HG03520 (cell line): ENCODE measurements around the gene TMIGD3.
"Not testable (repeated sequence)": the region's sequence is repeated elsewhere in the genome, so short reads cannot be mapped to it uniquely, and the experiment has no call there.

Source experiments
- ATAC-seq: cut with Tn5 transposase; IDR thresholded peaks from one replicate; pipeline ENCODE4 v1.9.1; 2021; ENCODE audit warnings: mild to moderate bottlenecking, moderate library complexity; ENCODE audit not compliant: unreplicated experiment

The TMIGD3 gene

DNA sequence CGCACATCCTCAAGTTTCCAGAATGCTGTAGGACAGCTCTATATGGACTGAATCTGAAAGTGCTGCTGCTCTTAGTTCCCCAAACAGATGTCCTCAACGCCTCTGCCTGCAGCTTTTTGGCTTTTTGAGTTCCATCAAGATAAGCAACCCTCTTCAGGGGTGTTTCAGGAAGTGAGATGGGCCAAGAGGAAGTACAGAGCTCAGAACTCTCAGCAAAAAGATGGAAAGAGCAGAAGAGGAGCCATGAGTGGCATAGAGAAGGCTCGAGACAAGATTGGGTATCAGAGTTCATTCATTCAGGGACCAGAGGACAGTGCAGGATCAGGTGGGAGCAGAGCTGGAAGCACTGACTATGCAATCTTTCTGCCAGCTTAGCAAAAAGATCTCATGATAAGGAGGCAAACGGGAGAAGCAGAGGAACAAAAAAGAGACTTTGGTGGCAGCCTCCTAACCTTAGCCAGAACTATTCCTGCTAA, at the start of gene TMIGD3, which contains the start of gene ADORA3:
Gene TMIGD3, minus strand, starts transcription at position 49 of the 476 bp plus-strand sequence. CDS start 279 bp downstream, outside the sequence.
Gene ADORA3, minus strand, starts transcription at position 49 of the 476 bp plus-strand sequence. CDS start 279 bp downstream, outside the sequence.
- ATAC-seq = no peak

GRCh38 chr1:111553196-111553595, 49.8 kb upstream of the TMIGD3 start:
- no peak for ATAC-seq

- ATAC-seq = no peak
These were observed 49.2 kb upstream of the TMIGD3 start for GRCh38 chr1:111552587-111552986.

DNA sequence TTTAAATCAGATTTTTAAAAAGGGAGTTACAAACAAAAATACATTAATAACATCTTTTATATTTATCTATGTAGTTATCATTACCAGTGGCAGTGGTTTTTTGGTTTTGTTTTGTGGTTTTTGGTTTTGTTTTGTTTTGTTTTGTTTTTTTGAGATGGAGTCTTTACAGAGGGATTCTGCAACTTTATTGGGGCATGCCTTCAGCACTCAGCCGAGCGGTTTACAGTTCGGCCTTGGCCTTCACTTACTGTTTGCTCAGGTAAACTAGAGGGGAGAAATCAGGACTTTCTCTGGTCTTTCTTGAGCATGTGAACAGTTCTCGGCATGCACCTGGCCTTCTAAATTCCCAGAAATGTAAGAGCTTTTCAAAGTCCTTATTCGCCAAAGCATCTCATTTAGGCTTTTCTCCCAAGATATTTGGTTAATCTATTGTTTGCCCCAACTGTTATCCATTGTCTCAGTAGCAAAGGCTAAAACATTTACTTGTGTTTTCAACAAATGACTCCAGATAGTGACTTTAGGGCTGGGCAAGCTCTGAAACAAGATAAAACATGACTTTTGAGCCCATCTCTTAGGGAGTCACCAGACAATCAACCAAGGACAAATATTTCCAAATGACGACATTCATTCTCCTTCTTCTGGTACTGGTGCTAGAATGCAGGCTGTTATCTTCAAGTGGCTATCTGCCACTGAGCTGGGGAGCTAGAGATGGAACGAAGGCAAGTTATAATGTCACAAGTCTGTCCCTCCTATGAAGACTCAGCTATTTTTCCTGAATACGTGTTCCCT, 48.4 kb upstream of the TMIGD3 start:
- ATAC-seq = no peak

DNA sequence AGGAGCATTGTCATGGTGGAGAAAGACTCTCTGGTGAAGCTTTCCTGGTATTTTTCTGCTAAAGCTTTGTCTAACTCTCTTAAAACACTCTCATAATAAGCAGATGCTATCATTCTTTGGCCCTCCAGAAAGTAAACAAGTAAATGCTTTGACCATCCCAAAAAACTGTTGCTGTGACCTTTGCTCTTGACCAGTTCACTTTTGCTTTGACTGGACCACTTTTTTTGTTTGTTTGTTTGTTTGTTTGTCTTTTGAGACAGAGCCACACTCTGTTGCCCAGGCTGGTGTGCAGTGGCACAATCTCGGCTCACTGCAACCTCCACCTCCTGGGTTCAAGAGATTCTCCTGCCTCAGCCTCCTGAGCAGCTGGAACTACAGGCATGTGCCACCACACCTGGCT, 44.4 kb upstream of the TMIGD3 start:
- ATAC-seq = not testable (repeated sequence)

DNA sequence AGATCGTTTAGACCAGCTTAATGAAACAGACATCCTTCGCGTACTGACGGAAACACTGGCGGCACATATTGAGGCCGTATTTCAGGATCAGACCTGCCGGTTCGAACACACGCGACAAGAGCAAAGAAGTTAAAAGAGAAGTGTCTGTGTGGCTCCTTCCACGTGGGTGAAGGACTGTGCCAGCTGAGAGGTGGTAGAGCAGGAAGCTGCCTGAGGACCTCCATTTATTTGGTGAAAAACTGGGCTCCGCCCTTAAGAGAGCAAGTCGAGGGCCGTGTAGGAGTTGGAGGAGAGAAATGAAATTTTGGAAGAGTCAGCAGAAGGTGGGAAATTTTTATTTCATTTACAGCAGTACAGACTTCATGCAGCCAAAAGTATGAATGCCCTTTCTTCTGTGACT, 38.8 kb upstream of the TMIGD3 start:
- no peak for ATAC-seq

DNA sequence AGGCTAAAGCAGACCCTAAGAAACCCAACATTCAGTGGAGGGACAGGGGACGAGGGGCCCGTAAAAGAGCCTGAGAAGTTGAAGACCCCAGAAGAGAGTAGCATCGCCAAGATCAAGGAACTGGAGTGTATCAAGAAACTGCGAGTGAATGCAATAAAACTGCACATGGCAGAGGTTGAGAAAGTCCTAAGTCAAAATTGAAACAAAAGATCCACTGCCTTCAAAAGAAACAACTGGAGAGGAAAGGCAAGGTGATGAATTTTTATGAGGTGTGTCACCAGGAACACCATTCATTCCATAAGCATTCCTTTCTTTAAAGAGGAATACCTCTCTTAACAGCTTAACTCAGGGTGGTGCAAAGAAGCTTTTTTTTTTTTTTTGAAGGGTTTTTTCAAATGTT, 38.3 kb upstream of the TMIGD3 start:
- no peak for ATAC-seq

GRCh38 chr1:111540928-111541327, 37.5 kb upstream of the TMIGD3 start:
- ATAC-seq = no peak

GRCh38 chr1:111538343-111539025, 35.1 kb upstream of the TMIGD3 start:
- no peak for ATAC-seq

- ATAC-seq = no peak
These were observed 32.1 kb upstream of the TMIGD3 start for GRCh38 chr1:111535256-111536191.

DNA sequence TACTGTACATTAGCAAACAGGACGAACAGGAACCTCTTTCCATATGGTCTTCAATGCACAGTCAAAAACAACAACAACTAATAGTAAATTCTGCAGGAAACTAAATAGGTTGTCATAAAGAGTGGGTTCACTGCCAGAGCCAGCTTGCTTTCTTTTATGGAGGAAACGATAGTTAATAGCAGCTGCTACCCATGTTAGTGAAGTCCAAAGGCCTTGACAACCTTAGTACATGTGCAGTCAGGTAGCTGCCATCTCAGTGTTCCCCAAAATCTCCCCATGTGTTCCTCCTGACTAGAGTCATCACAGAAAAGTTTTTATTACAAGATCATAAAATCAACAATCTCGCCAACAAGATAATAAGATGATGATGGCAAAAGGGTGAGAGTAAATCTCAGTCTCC, 16.6 kb upstream of the TMIGD3 start:
- no peak for ATAC-seq

- ATAC-seq = no peak
These were observed 14.2 kb upstream of the TMIGD3 start for GRCh38 chr1:111517469-111518225.

- ATAC-seq = peak; percentile 48
These were observed 12.6 kb upstream of the TMIGD3 start for GRCh38 chr1:111516005-111516535.

GRCh38 chr1:111515291-111516004, 12.0 kb upstream of the TMIGD3 start:
- ATAC-seq = peak; percentile 10

DNA sequence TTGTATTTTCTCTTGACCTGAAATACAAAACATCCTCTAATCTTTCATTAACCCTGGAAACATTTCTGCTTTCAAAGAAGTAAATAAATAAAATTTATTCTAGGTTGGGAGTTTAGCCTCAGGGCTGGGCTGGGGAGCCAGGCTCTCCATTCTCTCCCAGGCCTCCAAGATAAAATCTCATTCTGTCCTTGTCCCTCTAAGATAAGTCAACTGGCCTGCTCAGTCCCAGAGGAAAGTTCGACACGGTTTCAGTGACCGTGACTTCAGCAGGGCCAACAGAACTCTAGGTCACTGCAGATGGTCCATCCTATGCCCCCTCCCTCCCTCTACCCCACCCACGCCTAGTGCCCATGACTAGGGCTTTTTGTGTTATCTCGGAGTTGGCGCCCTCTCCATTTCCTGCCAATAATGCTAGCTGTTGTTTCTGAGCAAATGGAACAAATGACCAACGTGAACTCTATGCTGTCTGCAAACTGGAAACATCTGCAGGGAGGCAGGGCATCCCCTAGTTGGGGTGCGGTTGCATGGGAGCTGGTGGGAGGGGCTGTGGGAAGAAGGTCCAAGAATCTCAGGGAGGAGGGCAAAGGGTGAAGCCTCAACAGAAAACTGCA, 10.1 kb upstream of the TMIGD3 start:
- no peak for ATAC-seq

GRCh38 chr1:111512931-111513330, 9.5 kb upstream of the TMIGD3 start:
- no peak for ATAC-seq

GRCh38 chr1:111512132-111512889, 8.9 kb upstream of the TMIGD3 start:
- no peak for ATAC-seq

- no peak for ATAC-seq
These were observed 7.9 kb upstream of the TMIGD3 start for GRCh38 chr1:111511370-111511769.
